HepG2 (cell line): ENCODE measurements around the gene SIRT6. TPM values are rescaled to one million over a fixed set of nuclear protein-coding genes. Genes with fewer than 3 reads are reported as not detected.

Source experiments
- CCDC6 ChIP-seq: sonication (generic); formaldehyde crosslinking; IDR thresholded peaks from 2 replicates; pipeline ENCODE4 v1.8.1; 2022; ENCODE audit warnings: mild to moderate bottlenecking, missing genetic modification reagents, moderate library complexity
- CERS6 ChIP-seq: sonication (generic); formaldehyde crosslinking; IDR thresholded peaks from 2 replicates; pipeline ENCODE4 v1.5.0; 2020; ENCODE audit warnings: missing genetic modification reagents
- ESRRA ChIP-seq: sonication (generic); formaldehyde crosslinking; IDR thresholded peaks from 2 replicates; pipeline ENCODE4 v1.5.1; 2020; ENCODE audit warnings: mild to moderate bottlenecking, low read depth, missing genetic modification reagents
- FOXA1 ChIP-seq, 2 experiments: fragments of 450-650 bp in 1 of 2; sonication (generic) in 1 of 2; formaldehyde crosslinking in 1 of 2; IDR thresholded peaks; 2 replicates each; pipeline versions ENCODE4 v1.4.0 to v1.6.1; 2016 to 2020; ENCODE audit warnings: missing genetic modification reagents in 1 of 2
- PATZ1 ChIP-seq: sonication (generic); formaldehyde crosslinking; IDR thresholded peaks from 2 replicates; pipeline ENCODE4 v1.4.0; 2020; ENCODE audit warnings: missing genetic modification reagents
- PPARG ChIP-seq: conservative IDR thresholded peaks from 2 replicates; pipeline ENCODE4 v1.6.1; 2016; ENCODE audit warnings: missing biosample characterization, missing genetic modification reagents
- REL ChIP-seq: sonication (generic); formaldehyde crosslinking; conservative IDR thresholded peaks from 2 replicates; pipeline ENCODE4 v1.8.0; 2022; ENCODE audit warnings: mild to moderate bottlenecking, missing genetic modification reagents, moderate library complexity
- RFX3 ChIP-seq: IDR thresholded peaks from 2 replicates; pipeline ENCODE4 v1.6.1; 2016; ENCODE audit warnings: missing biosample characterization, missing genetic modification reagents
- SP2 ChIP-seq: sonication (generic); formaldehyde crosslinking; IDR thresholded peaks from 2 replicates; pipeline ENCODE4 v1.5.1; 2020; ENCODE audit warnings: mild to moderate bottlenecking, missing genetic modification reagents
- THAP11 ChIP-seq: IDR thresholded peaks from 2 replicates; pipeline ENCODE4 v1.6.1; 2016; ENCODE audit warnings: missing biosample characterization, missing genetic modification reagents
- ZFP90 ChIP-seq: sonication (generic); formaldehyde crosslinking; IDR thresholded peaks from 2 replicates; pipeline ENCODE4 v1.8.0; 2022; ENCODE audit warnings: missing genetic modification reagents, mild to moderate bottlenecking, inconsistent platforms, borderline replicate concordance
- ZNF280B ChIP-seq: sonication (generic); formaldehyde crosslinking; IDR thresholded peaks from 2 replicates; pipeline ENCODE4 v1.5.0; 2020; ENCODE audit warnings: missing genetic modification reagents, mild to moderate bottlenecking, borderline replicate concordance
- ZNF282 ChIP-seq: fragments of 450-650 bp; IDR thresholded peaks from 2 replicates; pipeline ENCODE4 v1.6.1; 2018; ENCODE audit not compliant: partially characterized antibody
- ZNF326 ChIP-seq: sonication (generic); formaldehyde crosslinking; IDR thresholded peaks from 2 replicates; pipeline ENCODE4 v1.4.0; 2020; ENCODE audit warnings: missing genetic modification reagents, borderline replicate concordance
- ZNF503 ChIP-seq: sonication (generic); formaldehyde crosslinking; IDR thresholded peaks from 2 replicates; pipeline ENCODE4 v1.4.0; 2020; ENCODE audit warnings: missing genetic modification reagents
- ZNF510 ChIP-seq: sonication (generic); formaldehyde crosslinking; IDR thresholded peaks from 2 replicates; pipeline ENCODE4 v1.4.0; 2020; ENCODE audit warnings: low read depth, mild to moderate bottlenecking, missing genetic modification reagents
- ZNF577 ChIP-seq: sonication (generic); formaldehyde crosslinking; IDR thresholded peaks from 2 replicates; pipeline ENCODE4 v1.4.0; 2020; ENCODE audit warnings: mild to moderate bottlenecking, low read depth, missing genetic modification reagents, borderline replicate concordance
- ZNF678 ChIP-seq: sonication (generic); formaldehyde crosslinking; IDR thresholded peaks from 2 replicates; pipeline ENCODE4 v1.4.0; 2020; ENCODE audit warnings: mild to moderate bottlenecking, missing genetic modification reagents
- ZNF7 ChIP-seq: IDR thresholded peaks from 2 replicates; pipeline ENCODE4 v1.6.1; 2016; ENCODE audit warnings: missing biosample characterization, missing genetic modification reagents
- ZNF777 ChIP-seq: sonication (generic); formaldehyde crosslinking; IDR thresholded peaks from 2 replicates; pipeline ENCODE4 v1.4.0; 2020; ENCODE audit warnings: missing genetic modification reagents
- polyA plus RNA-seq, 8 experiments: library from polyadenylated mRNA; depleted of rRNA in 3 of 8; stranded (reverse) in 7 of 8; unstranded in 1 of 8; fragments of >200 nt; fragmentation: Illumina TruSeq in 4 of 8; extraction: Trizol in 4 of 8; gene quantifications; 2 replicates each; pipeline versions ENCODE4 v1.2.1 to v1.2.3, GENCODE V29; 2011 to 2016; ENCODE audit warnings: low read depth in 4 of 8, missing spikeins in 1 of 8, mixed read lengths in 1 of 8; ENCODE audit not compliant: insufficient read depth in 1 of 8
- total RNA-seq, 5 experiments: library from RNA; depleted of rRNA; stranded (reverse); fragments of >200 nt; fragmentation: Illumina TruSeq; extraction: Trizol; gene quantifications; 2 replicates each; pipeline ENCODE4 v1.2.3, GENCODE V29; 2016; ENCODE audit warnings: low read depth in 1 of 5

SIRT6 gene
- total and polyA plus RNA-seq, 2 of the 13 experiments (the other 11 are each of a cell fraction or from before 2014, with no cell fraction given): 11.0 to 18.4 TPM

GRCh38 chr19:4172861-4173473 lies 9.4 kb downstream of the SIRT6 start (continued):
- 0 out of 2 replicates have a peak, but pooled peaks have one; percentile 33 for TF ChIP-seq PATZ1
- no peak for TF ChIP-seq FOXA1 (IDR thresholded peaks at IDR 0.05)
- no peak for TF ChIP-seq FOXA1 (CRISPR knock-in tag; IDR thresholded peaks at IDR 0.05)
- TF ChIP-seq ZNF503 (CRISPR knock-in tag): 0 out of 2 replicates have a peak, but pooled peaks have one; percentile 23
- TF ChIP-seq REL (CRISPR knock-in tag): no peak
- no peak for TF ChIP-seq ESRRA (CRISPR knock-in tag)
- no peak for TF ChIP-seq ZNF678 (CRISPR knock-in tag)
- no peak for TF ChIP-seq ZNF777 (CRISPR knock-in tag)
- 0 out of 2 replicates have a peak, but pooled peaks have one; percentile 27 for TF ChIP-seq PPARG (CRISPR knock-in tag)
- no peak for TF ChIP-seq ZNF510 (CRISPR knock-in tag)
- 0 out of 2 replicates have a peak, but pooled peaks have one; percentile 26 for TF ChIP-seq ZFP90 (CRISPR knock-in tag)
- no peak for TF ChIP-seq CCDC6 (CRISPR knock-in tag)
- TF ChIP-seq ZNF577 (CRISPR knock-in tag): no peak
- peak; percentile 54; the same call in 1 of the 2 replicates for TF ChIP-seq ZNF280B (CRISPR knock-in tag)
- no peak for TF ChIP-seq CERS6 (CRISPR knock-in tag)
- peak; percentile 52; the same call in 1 of the 2 replicates for TF ChIP-seq THAP11 (CRISPR knock-in tag)
- TF ChIP-seq RFX3 (CRISPR knock-in tag): no peak
- no peak for TF ChIP-seq ZNF326
- 0 out of 2 replicates have a peak, but pooled peaks have one; percentile 50 for TF ChIP-seq ZNF7 (CRISPR knock-in tag)
- TF ChIP-seq SP2 (CRISPR knock-in tag): no peak
- TF ChIP-seq ZNF282: no peak
